Neutrophil (primary cell): ENCODE data around the gene SIGLEC8.
"Not testable (repeated sequence)": the region's sequence is repeated elsewhere in the genome, so short reads cannot be mapped to it uniquely, and the experiment has no call there.

Experiments
- H3K27ac ChIP-seq: fragments of 200-600 bp; sonication (generic); 2 replicates; pipeline ENCODE4 v1.5.1; 2016; ENCODE audit warnings: mild to moderate bottlenecking, moderate library complexity
- H3K27me3 ChIP-seq: fragments of 200-600 bp; sonication (generic); 2 replicates; pipeline ENCODE4 v1.6.0; 2016; ENCODE audit warnings: mild to moderate bottlenecking
- H3K36me3 ChIP-seq: fragments of 200-600 bp; sonication (generic); 2 replicates; pipeline ENCODE4 v1.5.1; 2017
- H3K4me1 ChIP-seq, 2 experiments: fragments of 200-600 bp in 1 of 2; sonication (generic) in 1 of 2; 1 replicate in 1 of 2; 2 replicates in 1 of 2; pipeline versions ENCODE4 v1.5.1 to v1.6.1; 2013 to 2016; ENCODE audit warnings: low read depth in 1 of 2, low read length in 1 of 2, mild to moderate bottlenecking in 1 of 2, moderate library complexity in 1 of 2; ENCODE audit not compliant: control insufficient read depth in 1 of 2, insufficient read depth in 1 of 2
- H3K4me3 ChIP-seq, 2 experiments: fragments of 200-600 bp in 1 of 2; sonication (generic) in 1 of 2; 1 replicate in 1 of 2; 2 replicates in 1 of 2; pipeline ENCODE4 v1.5.1; 2013 to 2016; ENCODE audit warnings: low read depth in 1 of 2, low read length in 1 of 2, mild to moderate bottlenecking in 1 of 2, moderate library complexity in 1 of 2
- H3K9me3 ChIP-seq: fragments of 200-600 bp; sonication (generic); 2 replicates; pipeline ENCODE4 v1.5.1; 2016
- TF ChIP-seq, protein P1 (sequence below): fragments of 200-600 bp; sonication (generic); IDR thresholded peaks from 2 replicates; pipeline ENCODE4 v1.5.1; 2016; ENCODE audit warnings: antibody characterized with exemption

Gene SIGLEC8

DNA sequence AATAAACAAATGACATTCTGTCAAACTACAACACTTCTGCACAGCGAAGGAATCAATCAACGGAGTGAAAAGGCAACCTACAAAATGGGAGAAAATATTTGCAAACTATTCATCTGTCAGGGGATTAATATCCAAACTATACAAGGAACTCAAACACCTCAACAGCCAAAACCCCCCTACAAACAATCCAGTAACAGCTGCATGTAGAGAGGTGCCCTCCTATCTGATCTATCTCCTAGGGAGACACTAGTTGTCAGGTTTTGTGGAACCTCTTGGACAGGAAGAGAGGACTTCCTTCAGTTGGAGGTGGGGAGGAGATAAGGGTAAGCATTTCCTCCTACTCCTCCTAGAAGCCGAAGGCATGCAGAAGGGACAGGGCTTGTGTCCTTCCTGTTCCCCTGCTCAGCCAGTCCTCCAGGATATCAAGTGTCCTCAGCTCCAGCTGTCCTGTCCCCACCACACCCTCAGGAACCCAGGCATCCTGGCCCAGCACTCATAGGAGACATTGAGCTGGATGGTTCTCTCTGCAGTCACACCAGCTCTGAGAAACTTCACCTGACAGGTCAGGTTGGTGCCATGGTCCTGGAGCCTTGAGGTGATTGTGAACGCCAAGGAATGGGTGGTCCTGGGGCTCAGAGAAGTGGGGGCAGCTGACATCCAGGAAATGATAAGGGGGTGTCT is 9.8 kb upstream of the SIGLEC8 start:
- TF ChIP-seq, protein P1, sequence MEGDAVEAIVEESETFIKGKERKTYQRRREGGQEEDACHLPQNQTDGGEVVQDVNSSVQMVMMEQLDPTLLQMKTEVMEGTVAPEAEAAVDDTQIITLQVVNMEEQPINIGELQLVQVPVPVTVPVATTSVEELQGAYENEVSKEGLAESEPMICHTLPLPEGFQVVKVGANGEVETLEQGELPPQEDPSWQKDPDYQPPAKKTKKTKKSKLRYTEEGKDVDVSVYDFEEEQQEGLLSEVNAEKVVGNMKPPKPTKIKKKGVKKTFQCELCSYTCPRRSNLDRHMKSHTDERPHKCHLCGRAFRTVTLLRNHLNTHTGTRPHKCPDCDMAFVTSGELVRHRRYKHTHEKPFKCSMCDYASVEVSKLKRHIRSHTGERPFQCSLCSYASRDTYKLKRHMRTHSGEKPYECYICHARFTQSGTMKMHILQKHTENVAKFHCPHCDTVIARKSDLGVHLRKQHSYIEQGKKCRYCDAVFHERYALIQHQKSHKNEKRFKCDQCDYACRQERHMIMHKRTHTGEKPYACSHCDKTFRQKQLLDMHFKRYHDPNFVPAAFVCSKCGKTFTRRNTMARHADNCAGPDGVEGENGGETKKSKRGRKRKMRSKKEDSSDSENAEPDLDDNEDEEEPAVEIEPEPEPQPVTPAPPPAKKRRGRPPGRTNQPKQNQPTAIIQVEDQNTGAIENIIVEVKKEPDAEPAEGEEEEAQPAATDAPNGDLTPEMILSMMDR: no peak

DNA sequence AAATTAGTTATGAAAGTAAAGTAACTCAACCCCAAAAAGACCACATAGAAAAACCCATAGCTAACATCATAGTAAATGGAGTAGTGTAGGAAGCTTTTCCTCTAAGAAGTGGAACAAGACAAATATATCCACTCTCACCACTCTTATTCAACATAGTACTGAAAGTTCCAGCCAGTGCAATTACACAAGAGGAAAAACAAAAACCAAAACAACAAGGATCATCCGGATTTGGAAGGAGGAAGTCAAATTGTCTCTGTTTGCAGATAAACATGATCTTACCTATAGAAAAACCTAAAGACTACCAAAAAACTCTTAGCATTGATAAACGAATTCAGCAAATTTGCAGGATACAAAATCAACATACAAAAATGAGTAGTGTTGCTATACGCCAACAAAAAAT is 8.5 kb upstream of the SIGLEC8 start:
- TF ChIP-seq, protein P1: no peak
- Histone ChIP-seq H3K9me3 (no peaks in the 10 kb centered on the region), H3K36me3 (no peaks in the 10 kb centered on the region), H3K4me1 (peaks cover 62 to 63% of the 10 kb centered on the region in 2 experiments), H3K27me3 (no peaks in the 10 kb centered on the region), H3K27ac (peak overlapping the region; percentile 5), H3K4me3 (no peak overlapping the region)

More for the DNA sequence above, 9.8 kb upstream of the SIGLEC8 start:
- Histone ChIP-seq H3K27ac (peak overlapping the region; percentile 55), H3K27me3 (no peaks in the 10 kb centered on the region), H3K4me1 (peaks cover 49 to 51% of the 10 kb centered on the region in 2 experiments), H3K9me3 (no peaks in the 10 kb centered on the region), H3K36me3 (no peaks in the 10 kb centered on the region), H3K4me3 (no peak overlapping the region)

DNA sequence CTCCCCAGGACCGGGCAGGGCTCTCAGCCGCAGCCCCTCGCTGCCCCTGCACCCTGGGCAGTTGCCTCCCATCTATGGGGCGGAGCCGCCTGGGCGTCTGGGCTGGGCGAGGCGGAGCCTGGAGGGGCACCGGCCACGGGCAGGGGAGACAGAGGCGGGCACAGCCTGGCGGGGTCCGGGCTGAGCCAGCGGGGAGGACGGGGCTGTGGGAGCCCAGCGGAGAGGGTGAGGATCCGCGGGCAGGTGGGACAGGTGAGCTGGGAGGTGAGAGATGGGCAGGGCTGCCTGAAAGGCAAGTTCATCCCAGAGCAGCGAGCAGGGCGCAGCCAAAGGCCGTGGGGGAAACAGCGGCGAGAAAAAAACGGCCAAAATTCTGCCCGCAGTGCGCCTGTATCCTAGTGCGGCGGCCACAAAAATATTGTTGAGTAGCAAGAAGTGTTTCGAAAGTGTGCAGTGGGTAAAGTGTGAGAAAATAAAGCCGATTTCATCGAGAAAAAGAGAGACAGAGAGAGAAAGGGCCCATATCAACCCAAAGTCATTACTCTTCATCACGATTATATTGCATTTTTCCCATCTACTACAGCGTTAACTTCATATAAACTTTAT is 5.8 kb upstream of the SIGLEC8 start:
- H3K9me3 ChIP-seq, H3K36me3 ChIP-seq, H3K27me3 ChIP-seq: not testable (repeated sequence)
- peak overlapping the region; percentile 50 for H3K27ac ChIP-seq
- H3K4me3 ChIP-seq: peak overlapping the region; percentile 23 to 25
- H3K4me1 ChIP-seq: peaks cover 81 to 84% of the 10 kb centered on the region in 2 experiments

DNA sequence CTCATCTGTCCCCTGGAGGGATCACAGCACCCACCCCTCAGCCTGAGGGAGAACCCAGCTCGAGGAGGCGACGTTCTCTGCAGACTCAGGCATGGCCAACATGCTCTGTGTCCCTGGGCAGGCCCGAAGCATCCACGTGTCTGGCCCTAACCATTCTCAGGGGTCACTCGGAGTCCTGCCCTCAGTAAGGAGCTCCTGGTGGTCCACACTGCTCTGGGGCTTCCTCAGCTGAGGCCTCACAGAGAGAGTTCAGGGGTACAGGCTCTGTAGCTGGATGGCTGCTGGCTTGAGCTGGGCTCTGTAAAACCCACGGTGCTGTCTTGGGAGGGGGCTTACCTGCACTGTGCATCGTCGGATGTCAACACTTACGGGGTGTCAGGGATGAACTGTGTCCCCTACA is 4.4 kb upstream of the SIGLEC8 start:
- TF ChIP-seq, protein P1: no peak
- Histone ChIP-seq H3K36me3 (no peaks in the 10 kb centered on the region), H3K4me1 (peaks cover 77 to 81% of the 10 kb centered on the region in 2 experiments), H3K4me3 (peak overlapping the region in 1 of 2 experiments; percentile 28), H3K27ac (peak overlapping the region; percentile 80), H3K27me3 (no peaks in the 10 kb centered on the region), H3K9me3 (no peaks in the 10 kb centered on the region)

DNA sequence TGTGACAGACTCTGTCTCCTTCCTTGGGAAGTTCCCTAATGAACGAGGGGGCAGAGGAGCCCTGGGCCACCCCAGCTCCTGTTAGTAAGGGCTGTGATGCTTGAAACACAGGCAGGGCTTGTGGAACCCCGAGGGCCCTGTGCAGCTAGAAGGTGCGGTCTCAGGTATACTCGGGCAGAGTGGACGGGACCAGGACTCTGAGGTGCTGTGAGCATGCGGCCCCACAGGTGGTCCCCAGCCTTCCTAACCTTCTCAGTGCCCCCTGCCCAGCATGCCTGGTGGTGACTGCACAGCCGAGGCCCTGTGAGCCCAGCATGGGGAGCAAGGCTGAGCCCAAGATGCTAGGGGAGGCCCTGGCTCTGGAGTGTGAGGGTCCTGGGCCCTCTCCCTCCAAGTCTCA is 4.0 kb upstream of the SIGLEC8 start:
- H3K27me3 ChIP-seq: no peaks in the 10 kb centered on the region
- H3K27ac ChIP-seq: peak overlapping the region; percentile 80
- no peaks in the 10 kb centered on the region for H3K9me3 ChIP-seq
- H3K36me3 ChIP-seq: no peaks in the 10 kb centered on the region
- peaks cover 76 to 78% of the 10 kb centered on the region in 2 experiments for H3K4me1 ChIP-seq
- TF ChIP-seq, protein P1: no peak
- peak overlapping the region; percentile 23 to 28 for H3K4me3 ChIP-seq

DNA sequence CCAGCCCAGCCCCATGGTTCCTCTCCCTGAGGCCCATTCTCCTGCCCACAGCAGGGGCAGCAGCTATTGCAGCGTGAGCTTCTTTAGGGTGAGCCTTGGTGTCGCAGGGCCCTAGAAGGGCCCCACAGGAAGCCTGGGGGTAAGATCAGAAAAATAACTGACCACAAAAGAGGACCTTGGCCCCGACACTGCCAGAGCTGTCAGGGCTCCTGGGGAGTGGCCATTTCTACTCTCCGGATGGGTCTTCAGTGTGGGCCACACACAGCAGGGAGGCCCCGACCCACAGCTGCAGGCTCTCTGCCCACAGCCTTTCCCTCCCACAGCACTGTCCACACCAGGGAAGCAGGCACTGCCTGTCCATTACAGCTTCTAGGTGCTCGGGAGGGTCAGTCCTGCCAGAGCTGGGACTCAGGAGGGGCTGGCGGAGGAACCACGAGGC is 3.5 kb upstream of the SIGLEC8 start:
- TF ChIP-seq, protein P1: no peak
- peak overlapping the region; percentile 23 to 28 for H3K4me3 ChIP-seq

More for the DNA sequence above, 3.5 kb upstream of the SIGLEC8 start:
- Histone ChIP-seq H3K4me1 (peaks cover 71 to 72% of the 10 kb centered on the region in 2 experiments), H3K27me3 (no peaks in the 10 kb centered on the region), H3K36me3 (no peaks in the 10 kb centered on the region), H3K27ac (peak overlapping the region; percentile 80), H3K9me3 (no peaks in the 10 kb centered on the region)
